OCI-LY1 (cell line): ENCODE measurements around the gene CYREN.

ENCODE experiments used
- CTCF ChIP-seq: fragments of 200-600 bp; sonication (generic), shearing (Covaris generic); IDR thresholded peaks from 2 replicates; pipeline ENCODE4 v1.5.1; 2017; ENCODE audit warnings: mild to moderate bottlenecking, antibody characterized with exemption, low read length, moderate library complexity, mixed read lengths
- EZH2 ChIP-seq: fragments of 200-600 bp; sonication (generic), shearing (Covaris generic); IDR thresholded peaks from 2 replicates; pipeline ENCODE4 v1.8.0; 2017; ENCODE audit warnings: borderline replicate concordance, mixed run types, mild to moderate bottlenecking, antibody characterized with exemption, low read length, moderate library complexity, mixed read lengths

- TF ChIP-seq CTCF, result no peak
- no peak for TF ChIP-seq EZH2
These were observed 17.9 kb upstream of the CYREN start for GRCh38 chr7:135188298-135188984.
